Liver (tissue), 9 donors: ENCODE results near the gene GRIN2A. TPM values are rescaled to one million over a fixed set of nuclear protein-coding genes. Genes with fewer than 3 reads are reported as not detected.

ENCODE experiments used
- DNase-seq: peaks from one replicate; pipeline ENCODE4 v3.0.0-alpha.2; 2017; ENCODE audit warnings: low spot score
- H3K27ac ChIP-seq, 2 donors: one replicate each; pipeline ENCODE4 v1.7.0; 2013; ENCODE audit warnings: inconsistent platforms in 2 of 2, low read length in 2 of 2, control low read depth in 1 of 2, low read depth in 1 of 2, mild to moderate bottlenecking in 1 of 2
- H3K27me3 ChIP-seq, 4 donors: one replicate each; pipeline versions ENCODE4 v1.6.1 to v1.7.0; 2013; ENCODE audit warnings: low read length in 3 of 4, inconsistent platforms in 1 of 4, mild to moderate bottlenecking in 1 of 4, moderate library complexity in 1 of 4; ENCODE audit not compliant: control insufficient read depth in 4 of 4, insufficient read depth in 4 of 4
- H3K36me3 ChIP-seq, 4 donors: one replicate each; pipeline versions ENCODE4 v1.6.1 to v1.7.0; 2013; ENCODE audit warnings: low read length in 3 of 4, mild to moderate bottlenecking in 3 of 4, low read depth in 1 of 4, moderate library complexity in 1 of 4; ENCODE audit not compliant: control insufficient read depth in 4 of 4, insufficient read depth in 3 of 4
- H3K4me1 ChIP-seq, 4 donors: one replicate each; pipeline versions ENCODE4 v1.6.1 to v1.7.0; 2013; ENCODE audit warnings: low read length in 3 of 4, mild to moderate bottlenecking in 3 of 4, moderate library complexity in 1 of 4; ENCODE audit not compliant: control insufficient read depth in 4 of 4, insufficient read depth in 4 of 4
- H3K4me3 ChIP-seq, 3 donors: one replicate each; pipeline versions ENCODE4 v1.6.1 to v1.7.0; 2013; ENCODE audit warnings: low read length in 3 of 3, control low read depth in 1 of 3, low read depth in 1 of 3, mild to moderate bottlenecking in 1 of 3
- H3K9ac ChIP-seq, 2 donors: one replicate each; pipeline ENCODE4 v1.7.0; 2013; ENCODE audit warnings: low read length in 2 of 2, mild to moderate bottlenecking in 2 of 2, moderate library complexity in 2 of 2, control low read depth in 1 of 2, low read depth in 1 of 2
- H3K9me3 ChIP-seq, 4 donors: one replicate each; pipeline versions ENCODE4 v1.6.1 to v1.7.0; 2013; ENCODE audit warnings: low read length in 3 of 4; ENCODE audit not compliant: control insufficient read depth in 4 of 4
- EGR1 ChIP-seq, 2 donors: IDR thresholded peaks; 2 replicates each; pipeline ENCODE4 v1.6.1; 2016 to 2018; ENCODE audit warnings: antibody characterized with exemption in 2 of 2, low read depth in 2 of 2
- FOXA1 ChIP-seq: IDR thresholded peaks from 2 replicates; pipeline ENCODE4 v1.6.1; 2016; ENCODE audit warnings: antibody characterized with exemption
- FOXA2 ChIP-seq: IDR thresholded peaks from 2 replicates; pipeline ENCODE4 v1.6.1; 2016; ENCODE audit warnings: antibody characterized with exemption
- GABPA ChIP-seq, 2 donors: IDR thresholded peaks in 1 of 2; conservative IDR thresholded peaks in 1 of 2; 2 replicates each; pipeline ENCODE4 v1.6.1; 2016; ENCODE audit warnings: antibody characterized with exemption in 2 of 2, mild to moderate bottlenecking in 1 of 2, moderate library complexity in 1 of 2
- HNF4A ChIP-seq, 2 donors: conservative IDR thresholded peaks; 2 replicates each; pipeline ENCODE4 v1.6.1; 2016; ENCODE audit warnings: antibody characterized with exemption in 2 of 2, mild to moderate bottlenecking in 2 of 2
- HNF4G ChIP-seq: IDR thresholded peaks from 2 replicates; pipeline ENCODE4 v1.6.1; 2016; ENCODE audit warnings: antibody characterized with exemption
- JUND ChIP-seq, 2 donors: IDR thresholded peaks; 2 replicates each; pipeline ENCODE4 v1.6.1; 2016; ENCODE audit warnings: antibody characterized with exemption in 2 of 2
- NR2F2 ChIP-seq: IDR thresholded peaks from 2 replicates; pipeline ENCODE4 v1.6.1; 2016; ENCODE audit warnings: antibody characterized with exemption
- RAD21 ChIP-seq, 2 donors: IDR thresholded peaks; 2 replicates each; pipeline ENCODE4 v1.6.1; 2016; ENCODE audit warnings: antibody characterized with exemption in 2 of 2, mild to moderate bottlenecking in 2 of 2
- RXRA ChIP-seq, 2 donors: IDR thresholded peaks; 2 replicates each; pipeline ENCODE4 v1.6.1; 2017 to 2018; ENCODE audit warnings: antibody characterized with exemption in 2 of 2, mild to moderate bottlenecking in 1 of 2
- SP1 ChIP-seq: IDR thresholded peaks from 2 replicates; pipeline ENCODE4 v1.6.1; 2018; ENCODE audit warnings: antibody characterized with exemption, mild to moderate bottlenecking
- TAF1 ChIP-seq: conservative IDR thresholded peaks from 2 replicates; pipeline ENCODE4 v1.6.1; 2016; ENCODE audit warnings: antibody characterized with exemption, mild to moderate bottlenecking
- YY1 ChIP-seq: IDR thresholded peaks from 2 replicates; pipeline ENCODE4 v1.6.1; 2016; ENCODE audit warnings: antibody characterized with exemption, mild to moderate bottlenecking
- WGBS: extraction: QIAGEN DNeasy Blood & Tissue Kit; methylation state at CpG from one replicate; pipeline ENCODE4 v1.1.7; 2013; 5-methylcytosine and 5-hydroxymethylcytosine counted together
- polyA plus RNA-seq, 2 donors: library from polyadenylated mRNA; stranded (reverse) in 1 of 2; unstranded in 1 of 2; fragments of 200-250 nt in 1 of 2; fragments of >200 nt in 1 of 2; fragmentation: Nextera tagmentation in 1 of 2; extraction: Ambion mirVana in 1 of 2; gene quantifications; one replicate each; pipeline versions ENCODE4 v1.2.1 to v1.2.3, GENCODE V29; 2013 to 2015
- total RNA-seq, 2 donors: library from RNA; depleted of rRNA; stranded (reverse); fragments of >200 nt; gene quantifications; one replicate each; pipeline ENCODE4 v1.2.3, GENCODE V29; 2014
- TF ChIP-seq, protein P1 (sequence below): IDR thresholded peaks from 2 replicates; pipeline ENCODE4 v1.6.1; 2016; ENCODE audit warnings: antibody characterized with exemption, mild to moderate bottlenecking
- TF ChIP-seq, protein P2 (sequence below): IDR thresholded peaks from 2 replicates; pipeline ENCODE4 v1.6.1; 2016; ENCODE audit warnings: antibody characterized with exemption
- TF ChIP-seq, protein P3 (sequence below): IDR thresholded peaks from 2 replicates; pipeline ENCODE4 v1.6.1; 2016; ENCODE audit warnings: antibody characterized with exemption
- TF ChIP-seq, protein P4 (sequence below): IDR thresholded peaks from 2 replicates; pipeline ENCODE4 v1.6.1; 2016; ENCODE audit warnings: antibody characterized with exemption
- TF ChIP-seq, protein P5 (sequence below): fragments of 150-350 bp; IDR thresholded peaks from 2 replicates; pipeline ENCODE4 v1.5.1; 2017; ENCODE audit warnings: improper control_type of control experiment, low read depth, low read length; ENCODE audit not compliant: missing input control
- donor health status: healthy.
- donor health status: healthy.
- donor health status: healthy.
- donor health status: healthy.
- donor health status: healthy.

Gene GRIN2A
- total and polyA plus RNA-seq, 4 donors = under 0.01 to 0.08 (median 0.07) TPM; not detected in 1

DNA sequence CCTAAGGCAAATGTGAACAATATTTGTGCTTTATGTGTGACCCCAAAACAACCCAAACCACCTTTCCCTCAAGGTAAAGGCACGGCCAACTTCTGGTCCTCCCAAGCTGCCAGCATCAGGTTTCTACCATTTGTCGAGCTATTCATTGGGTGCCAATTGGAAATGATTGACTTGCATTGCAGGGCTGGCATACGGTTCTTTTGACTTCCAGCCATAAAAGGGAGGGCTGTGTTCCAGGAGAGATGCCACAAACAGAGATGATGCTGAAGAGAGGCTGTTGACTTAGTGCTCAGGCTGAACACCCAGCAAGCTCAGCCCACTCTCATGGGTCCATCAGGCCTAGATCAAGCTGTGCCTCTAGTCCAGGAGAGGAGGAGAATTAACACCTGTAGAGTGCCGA lies 252.4 kb downstream of the GRIN2A start:
- Histone ChIP-seq H3K27ac (no peak overlapping the region), H3K27me3 (peaks cover 0 to 4% (median 0%) of the 10 kb centered on the region in 4 donors), H3K4me1 (no peaks in the 10 kb centered on the region), H3K9ac (no peak overlapping the region), H3K9me3 (no peaks in the 10 kb centered on the region), H3K36me3 (no peaks in the 10 kb centered on the region), H3K4me3 (no peak overlapping the region)
- TF ChIP-seq, protein P1, sequence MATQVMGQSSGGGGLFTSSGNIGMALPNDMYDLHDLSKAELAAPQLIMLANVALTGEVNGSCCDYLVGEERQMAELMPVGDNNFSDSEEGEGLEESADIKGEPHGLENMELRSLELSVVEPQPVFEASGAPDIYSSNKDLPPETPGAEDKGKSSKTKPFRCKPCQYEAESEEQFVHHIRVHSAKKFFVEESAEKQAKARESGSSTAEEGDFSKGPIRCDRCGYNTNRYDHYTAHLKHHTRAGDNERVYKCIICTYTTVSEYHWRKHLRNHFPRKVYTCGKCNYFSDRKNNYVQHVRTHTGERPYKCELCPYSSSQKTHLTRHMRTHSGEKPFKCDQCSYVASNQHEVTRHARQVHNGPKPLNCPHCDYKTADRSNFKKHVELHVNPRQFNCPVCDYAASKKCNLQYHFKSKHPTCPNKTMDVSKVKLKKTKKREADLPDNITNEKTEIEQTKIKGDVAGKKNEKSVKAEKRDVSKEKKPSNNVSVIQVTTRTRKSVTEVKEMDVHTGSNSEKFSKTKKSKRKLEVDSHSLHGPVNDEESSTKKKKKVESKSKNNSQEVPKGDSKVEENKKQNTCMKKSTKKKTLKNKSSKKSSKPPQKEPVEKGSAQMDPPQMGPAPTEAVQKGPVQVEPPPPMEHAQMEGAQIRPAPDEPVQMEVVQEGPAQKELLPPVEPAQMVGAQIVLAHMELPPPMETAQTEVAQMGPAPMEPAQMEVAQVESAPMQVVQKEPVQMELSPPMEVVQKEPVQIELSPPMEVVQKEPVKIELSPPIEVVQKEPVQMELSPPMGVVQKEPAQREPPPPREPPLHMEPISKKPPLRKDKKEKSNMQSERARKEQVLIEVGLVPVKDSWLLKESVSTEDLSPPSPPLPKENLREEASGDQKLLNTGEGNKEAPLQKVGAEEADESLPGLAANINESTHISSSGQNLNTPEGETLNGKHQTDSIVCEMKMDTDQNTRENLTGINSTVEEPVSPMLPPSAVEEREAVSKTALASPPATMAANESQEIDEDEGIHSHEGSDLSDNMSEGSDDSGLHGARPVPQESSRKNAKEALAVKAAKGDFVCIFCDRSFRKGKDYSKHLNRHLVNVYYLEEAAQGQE = no peak
- TF ChIP-seq, protein P2, sequence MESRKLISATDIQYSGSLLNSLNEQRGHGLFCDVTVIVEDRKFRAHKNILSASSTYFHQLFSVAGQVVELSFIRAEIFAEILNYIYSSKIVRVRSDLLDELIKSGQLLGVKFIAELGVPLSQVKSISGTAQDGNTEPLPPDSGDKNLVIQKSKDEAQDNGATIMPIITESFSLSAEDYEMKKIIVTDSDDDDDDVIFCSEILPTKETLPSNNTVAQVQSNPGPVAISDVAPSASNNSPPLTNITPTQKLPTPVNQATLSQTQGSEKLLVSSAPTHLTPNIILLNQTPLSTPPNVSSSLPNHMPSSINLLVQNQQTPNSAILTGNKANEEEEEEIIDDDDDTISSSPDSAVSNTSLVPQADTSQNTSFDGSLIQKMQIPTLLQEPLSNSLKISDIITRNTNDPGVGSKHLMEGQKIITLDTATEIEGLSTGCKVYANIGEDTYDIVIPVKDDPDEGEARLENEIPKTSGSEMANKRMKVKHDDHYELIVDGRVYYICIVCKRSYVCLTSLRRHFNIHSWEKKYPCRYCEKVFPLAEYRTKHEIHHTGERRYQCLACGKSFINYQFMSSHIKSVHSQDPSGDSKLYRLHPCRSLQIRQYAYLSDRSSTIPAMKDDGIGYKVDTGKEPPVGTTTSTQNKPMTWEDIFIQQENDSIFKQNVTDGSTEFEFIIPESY = no peak
- no peak for TF ChIP-seq YY1
- no peak for TF ChIP-seq FOXA2
- TF ChIP-seq RXRA (IDR thresholded peaks at IDR 0.05) = no peak
- no peak for TF ChIP-seq GABPA (IDR thresholded peaks at IDR 0.05 in 1 of 2, conservative IDR thresholded peaks at IDR 0.05 in 1 of 2)
- TF ChIP-seq RAD21 (IDR thresholded peaks at IDR 0.05) = no peak
- TF ChIP-seq, protein P3, sequence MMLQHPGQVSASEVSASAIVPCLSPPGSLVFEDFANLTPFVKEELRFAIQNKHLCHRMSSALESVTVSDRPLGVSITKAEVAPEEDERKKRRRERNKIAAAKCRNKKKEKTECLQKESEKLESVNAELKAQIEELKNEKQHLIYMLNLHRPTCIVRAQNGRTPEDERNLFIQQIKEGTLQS = no peak
- TF ChIP-seq, protein P4, sequence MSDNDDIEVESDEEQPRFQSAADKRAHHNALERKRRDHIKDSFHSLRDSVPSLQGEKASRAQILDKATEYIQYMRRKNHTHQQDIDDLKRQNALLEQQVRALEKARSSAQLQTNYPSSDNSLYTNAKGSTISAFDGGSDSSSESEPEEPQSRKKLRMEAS = no peak
- TF ChIP-seq SP1 = no peak
- no peak for TF ChIP-seq NR2F2
- TF ChIP-seq HNF4G = no peak
- TF ChIP-seq TAF1 = no peak
- TF ChIP-seq, protein P5, sequence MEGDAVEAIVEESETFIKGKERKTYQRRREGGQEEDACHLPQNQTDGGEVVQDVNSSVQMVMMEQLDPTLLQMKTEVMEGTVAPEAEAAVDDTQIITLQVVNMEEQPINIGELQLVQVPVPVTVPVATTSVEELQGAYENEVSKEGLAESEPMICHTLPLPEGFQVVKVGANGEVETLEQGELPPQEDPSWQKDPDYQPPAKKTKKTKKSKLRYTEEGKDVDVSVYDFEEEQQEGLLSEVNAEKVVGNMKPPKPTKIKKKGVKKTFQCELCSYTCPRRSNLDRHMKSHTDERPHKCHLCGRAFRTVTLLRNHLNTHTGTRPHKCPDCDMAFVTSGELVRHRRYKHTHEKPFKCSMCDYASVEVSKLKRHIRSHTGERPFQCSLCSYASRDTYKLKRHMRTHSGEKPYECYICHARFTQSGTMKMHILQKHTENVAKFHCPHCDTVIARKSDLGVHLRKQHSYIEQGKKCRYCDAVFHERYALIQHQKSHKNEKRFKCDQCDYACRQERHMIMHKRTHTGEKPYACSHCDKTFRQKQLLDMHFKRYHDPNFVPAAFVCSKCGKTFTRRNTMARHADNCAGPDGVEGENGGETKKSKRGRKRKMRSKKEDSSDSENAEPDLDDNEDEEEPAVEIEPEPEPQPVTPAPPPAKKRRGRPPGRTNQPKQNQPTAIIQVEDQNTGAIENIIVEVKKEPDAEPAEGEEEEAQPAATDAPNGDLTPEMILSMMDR = no peak
- TF ChIP-seq FOXA1 = no peak
- no peak for TF ChIP-seq HNF4A (conservative IDR thresholded peaks at IDR 0.05)
- TF ChIP-seq EGR1 (IDR thresholded peaks at IDR 0.05; ENCODE audit: low read depth in 2 of 2) = no peak
- no peak for TF ChIP-seq JUND (IDR thresholded peaks at IDR 0.05)
- DNase-seq = no peak
- WGBS = 77% methylated on average over 4 of the region's 4 CpGs
